ENCODE results near the gene PARP15.
"Not testable (repeated sequence)": the region's sequence is repeated elsewhere in the genome, so short reads cannot be mapped to it uniquely, and the experiment has no call there.

The PARP15 gene

DNA sequence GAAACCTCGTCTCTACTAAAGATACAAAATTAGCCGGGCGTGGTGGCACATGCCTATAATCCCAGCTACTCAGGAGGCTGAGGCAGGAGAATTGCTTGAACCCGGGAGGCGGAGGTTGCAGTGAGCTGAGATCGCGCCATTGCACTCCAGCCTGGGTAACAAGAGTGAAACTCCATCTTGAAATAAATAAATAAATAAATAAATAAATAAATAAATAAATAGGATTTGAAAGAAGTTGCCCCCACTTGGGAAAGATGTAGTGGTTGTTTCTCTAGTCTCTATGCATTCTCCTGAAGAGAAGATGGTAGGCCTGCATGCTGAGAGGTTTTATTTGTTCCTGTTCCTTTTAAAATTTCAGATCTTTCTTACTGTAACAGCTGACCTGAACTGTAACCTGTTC, 9.3 kb upstream of the PARP15 start:
- in situ Hi-C loops (cut with MboI; ENCODE audit: low pct_unique_long_range_greater_than_20kb, low sequenced_read_pairs); DNase-seq: not testable (repeated sequence)

GRCh38 chr3:122568755-122569154, 8.7 kb upstream of the PARP15 start:
- in situ Hi-C loops (cut with MboI; ENCODE audit: low pct_unique_long_range_greater_than_20kb, low sequenced_read_pairs) = no loop called here
- no peak for DNase-seq

- in situ Hi-C loops (cut with MboI; ENCODE audit: low pct_unique_long_range_greater_than_20kb, low sequenced_read_pairs) = no loop called here
- peak; percentile 75 for DNase-seq
Observed at GRCh38 chr3:122572940-122573412, 4.5 kb upstream of the PARP15 start.

DNA sequence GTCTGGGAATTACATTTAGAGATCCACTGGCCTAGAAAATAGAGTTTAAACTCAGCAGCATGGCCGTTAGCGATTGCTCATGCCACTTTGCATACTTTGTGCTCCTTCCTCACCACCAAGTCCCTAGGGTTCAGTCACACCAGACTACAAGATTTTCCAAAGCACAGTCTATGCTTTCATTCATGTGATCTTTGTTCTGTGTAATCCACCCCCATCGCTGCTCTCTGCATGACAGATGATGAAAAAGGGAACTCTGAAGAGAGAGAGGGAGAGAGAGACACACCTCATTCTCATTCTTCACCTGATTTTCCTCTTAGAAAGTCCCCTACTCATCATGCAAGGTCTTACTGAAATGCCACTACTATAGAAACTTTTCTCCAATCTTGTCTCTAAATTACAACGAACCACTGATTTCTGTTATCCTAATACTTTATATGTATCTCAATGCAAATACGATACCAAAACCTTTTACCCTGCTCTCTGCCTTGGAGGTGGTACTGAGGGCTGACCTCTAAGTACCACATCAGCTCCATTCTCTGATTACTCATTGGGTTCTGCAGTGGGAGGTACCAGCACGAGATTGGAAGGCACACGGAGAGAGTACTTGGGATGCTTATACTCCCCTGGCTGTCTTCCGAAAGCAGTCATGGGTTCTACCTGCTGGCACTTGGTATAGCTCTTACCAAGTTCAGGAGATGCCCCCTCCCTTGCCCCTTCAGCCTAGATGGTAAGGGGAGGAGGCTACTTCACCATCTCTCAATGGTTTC, 1.1 kb upstream of the PARP15 start:
- in situ Hi-C loops (cut with MboI; ENCODE audit: low pct_unique_long_range_greater_than_20kb, low sequenced_read_pairs) = no loop called here
- DNase-seq = peak; percentile 32

DNA sequence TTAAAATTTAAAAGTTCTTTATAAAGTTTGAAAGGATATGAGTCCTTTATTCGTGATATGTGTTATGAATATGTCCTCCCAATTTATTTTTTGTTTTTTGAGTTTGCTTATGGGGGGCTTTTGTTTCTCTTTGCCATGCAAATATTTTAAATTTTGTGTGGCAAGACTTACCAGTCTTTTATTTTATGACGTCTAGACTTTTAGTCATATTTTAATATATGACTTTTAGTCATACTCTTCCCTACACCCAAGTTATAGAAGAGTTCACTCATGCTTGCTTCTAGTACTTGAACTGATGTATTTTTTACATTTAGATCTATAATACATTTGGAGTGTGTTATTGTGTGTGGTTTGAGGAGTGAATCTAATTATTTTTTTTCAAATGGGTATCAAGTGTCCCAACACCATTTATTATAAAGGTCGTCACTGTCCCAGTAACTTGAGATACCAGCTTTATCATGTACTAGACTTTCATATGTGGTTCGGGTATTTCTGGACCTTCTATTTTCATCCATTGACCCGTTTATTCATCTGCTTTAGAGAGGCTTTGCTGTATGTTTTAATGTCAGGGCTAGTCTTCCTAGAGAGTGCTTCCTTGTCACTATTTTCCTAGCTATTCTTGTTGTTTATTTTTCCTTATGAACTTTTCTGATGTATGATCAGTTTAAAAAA, 755 bp downstream of the PARP15 start:
- no peak for DNase-seq
- in situ Hi-C loops (cut with MboI; ENCODE audit: low pct_unique_long_range_greater_than_20kb, low sequenced_read_pairs) = no loop called here

DNA sequence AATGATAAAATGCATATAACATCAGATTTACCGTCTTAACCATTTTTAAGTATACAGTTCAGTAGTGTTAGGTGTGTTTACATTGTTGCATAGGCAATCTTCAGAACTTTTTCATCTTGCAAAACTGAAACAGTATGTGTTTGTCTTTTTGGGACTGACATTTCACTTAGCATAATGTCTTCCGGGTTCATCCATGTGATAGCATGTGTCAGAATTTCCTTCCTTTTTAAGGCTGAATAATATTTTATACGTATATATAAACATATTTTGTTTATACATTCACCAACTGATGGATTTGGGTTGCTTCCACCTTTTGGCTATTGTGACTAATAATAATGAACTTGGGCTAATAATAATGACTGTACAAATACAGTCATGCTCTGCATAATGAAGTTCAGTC, 3.0 kb downstream of the PARP15 start:
- in situ Hi-C loops (cut with MboI; ENCODE audit: low pct_unique_long_range_greater_than_20kb, low sequenced_read_pairs) = no loop called here
- no peak for DNase-seq

DNA sequence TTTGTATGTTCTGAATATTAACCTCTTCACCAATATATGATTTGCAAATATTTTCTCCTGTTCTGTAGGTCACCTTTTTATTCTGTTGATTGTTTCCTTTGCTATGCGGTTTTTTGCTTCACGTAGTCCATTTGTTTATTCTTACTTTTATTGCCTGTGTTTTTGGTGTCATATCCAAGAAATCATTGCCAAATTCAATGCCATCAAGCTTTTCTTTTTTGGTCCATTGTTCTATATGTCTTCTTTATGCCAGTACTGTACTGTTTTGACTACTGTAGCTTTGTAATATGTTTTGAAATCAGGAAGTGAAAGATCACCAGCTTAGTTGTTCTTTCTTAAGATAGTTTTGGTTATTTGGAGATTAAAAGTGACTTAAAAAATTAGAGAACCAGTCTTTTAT, 4.2 kb downstream of the PARP15 start:
- DNase-seq = no peak
- in situ Hi-C loops (cut with MboI; ENCODE audit: low pct_unique_long_range_greater_than_20kb, low sequenced_read_pairs) = no loop called here

GRCh38 chr3:122582390-122582789, 4.9 kb downstream of the PARP15 start:
- DNase-seq = no peak
- in situ Hi-C loops (cut with MboI; ENCODE audit: low pct_unique_long_range_greater_than_20kb, low sequenced_read_pairs) = no loop called here

DNA sequence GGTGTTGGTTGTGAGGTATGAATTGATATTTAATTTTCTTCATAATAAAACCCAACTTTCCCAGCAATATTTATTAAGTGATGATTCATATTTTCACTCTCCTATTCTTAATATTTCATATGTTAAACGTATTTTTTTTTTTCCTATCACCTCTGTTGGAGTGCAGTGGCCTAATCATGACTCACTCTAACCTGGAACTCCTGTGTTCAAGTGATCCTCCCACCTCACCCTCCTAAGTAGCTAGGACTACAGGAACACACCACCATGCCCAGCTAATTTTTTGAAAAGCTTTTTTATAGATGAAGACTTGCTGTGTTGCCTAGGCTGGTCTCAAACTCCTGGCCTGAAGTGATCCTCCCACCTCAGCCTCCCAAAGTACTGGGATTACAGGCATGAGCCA, 8.6 kb downstream of the PARP15 start:
- DNase-seq = no peak
- in situ Hi-C loops (cut with MboI; ENCODE audit: low pct_unique_long_range_greater_than_20kb, low sequenced_read_pairs) = no loop called here

- DNase-seq = no peak
- in situ Hi-C loops (cut with MboI; ENCODE audit: low pct_unique_long_range_greater_than_20kb, low sequenced_read_pairs) = no loop called here
Observed at GRCh38 chr3:122586773-122587485, 9.5 kb downstream of the PARP15 start.

- in situ Hi-C loops (cut with MboI; ENCODE audit: low pct_unique_long_range_greater_than_20kb, low sequenced_read_pairs) = no loop called here
- DNase-seq = no peak
Observed at GRCh38 chr3:122587572-122587971, 10.1 kb downstream of the PARP15 start.

GRCh38 chr3:122589297-122589696, 11.8 kb downstream of the PARP15 start:
- DNase-seq = no peak
- in situ Hi-C loops (cut with MboI; ENCODE audit: low pct_unique_long_range_greater_than_20kb, low sequenced_read_pairs) = no loop called here

- no peak for DNase-seq
- in situ Hi-C loops (cut with MboI; ENCODE audit: low pct_unique_long_range_greater_than_20kb, low sequenced_read_pairs) = no loop called here
Observed at GRCh38 chr3:122590610-122591009, 13.2 kb downstream of the PARP15 start.

DNA sequence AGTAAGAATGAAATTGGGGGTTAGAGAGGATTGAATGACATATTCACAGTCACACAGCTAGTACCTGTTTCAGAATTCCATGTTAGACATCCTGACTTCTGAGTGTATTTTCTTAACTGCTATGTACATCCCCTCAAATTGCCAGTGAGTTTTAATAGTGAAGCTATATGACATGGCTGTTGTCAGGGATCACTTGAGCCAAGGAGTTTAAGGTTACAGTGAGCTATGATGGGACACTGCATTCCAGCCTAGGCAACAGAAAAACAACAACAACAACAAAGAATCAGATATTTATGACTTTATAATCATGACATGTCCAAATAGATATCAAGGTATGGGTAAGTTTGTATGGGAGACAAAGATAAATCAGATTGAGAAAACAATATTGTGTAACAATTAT, 16.6 kb downstream of the PARP15 start:
- DNase-seq = no peak
- in situ Hi-C loops (cut with MboI; ENCODE audit: low pct_unique_long_range_greater_than_20kb, low sequenced_read_pairs) = no loop called here

DNA sequence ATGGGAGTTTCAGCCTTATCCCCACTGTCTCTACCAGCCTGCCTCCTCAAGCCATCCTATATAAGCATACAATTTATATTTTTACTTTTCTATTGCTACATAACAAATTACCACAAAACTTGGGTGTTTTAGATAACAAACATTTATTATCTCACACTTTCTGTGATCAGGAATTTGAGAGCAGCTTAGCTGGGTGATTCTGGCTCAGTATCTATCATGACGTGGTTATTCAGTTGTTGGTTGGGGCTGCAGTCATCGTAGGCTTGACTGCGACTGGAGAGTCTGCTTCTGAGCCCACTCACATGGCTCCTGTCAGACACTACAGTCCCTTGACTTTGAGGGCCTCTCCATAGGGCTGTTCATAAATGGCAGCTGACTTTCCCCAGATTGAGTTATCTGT, 20.7 kb downstream of the PARP15 start:
- in situ Hi-C loops (cut with MboI; ENCODE audit: low pct_unique_long_range_greater_than_20kb, low sequenced_read_pairs) = no loop called here
- no peak for DNase-seq

DNA sequence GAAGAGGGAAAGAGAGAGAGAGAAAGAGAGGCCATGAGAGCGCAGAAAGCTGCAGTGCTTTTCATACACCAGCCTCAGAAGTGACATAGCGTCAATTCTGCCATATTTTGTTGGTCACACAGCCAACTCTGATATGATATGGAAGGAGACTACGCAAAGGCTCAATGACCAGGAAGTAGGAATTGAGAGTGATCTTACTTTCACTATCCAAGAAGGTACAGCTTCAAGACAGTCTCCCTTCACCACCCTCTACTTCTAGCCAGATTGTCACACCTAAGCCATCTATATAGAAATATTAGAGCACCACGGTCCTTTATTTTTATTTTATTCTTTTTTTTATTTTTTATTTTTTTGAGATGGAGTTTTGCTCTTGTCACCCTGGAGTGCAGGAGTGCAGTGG, 21.1 kb downstream of the PARP15 start:
- in situ Hi-C loops (cut with MboI; ENCODE audit: low pct_unique_long_range_greater_than_20kb, low sequenced_read_pairs) = no loop called here
- DNase-seq = no peak

GRCh38 chr3:122602011-122602710, 24.7 kb downstream of the PARP15 start:
- in situ Hi-C loops (cut with MboI; ENCODE audit: low pct_unique_long_range_greater_than_20kb, low sequenced_read_pairs) = no loop called here

GRCh38 chr3:122603056-122603455, 25.6 kb downstream of the PARP15 start:
- no peak for DNase-seq
- in situ Hi-C loops (cut with MboI; ENCODE audit: low pct_unique_long_range_greater_than_20kb, low sequenced_read_pairs) = no loop called here

More at GRCh38 chr3:122602011-122602710, 24.7 kb downstream of the PARP15 start:
- DNase-seq = no peak

DNA sequence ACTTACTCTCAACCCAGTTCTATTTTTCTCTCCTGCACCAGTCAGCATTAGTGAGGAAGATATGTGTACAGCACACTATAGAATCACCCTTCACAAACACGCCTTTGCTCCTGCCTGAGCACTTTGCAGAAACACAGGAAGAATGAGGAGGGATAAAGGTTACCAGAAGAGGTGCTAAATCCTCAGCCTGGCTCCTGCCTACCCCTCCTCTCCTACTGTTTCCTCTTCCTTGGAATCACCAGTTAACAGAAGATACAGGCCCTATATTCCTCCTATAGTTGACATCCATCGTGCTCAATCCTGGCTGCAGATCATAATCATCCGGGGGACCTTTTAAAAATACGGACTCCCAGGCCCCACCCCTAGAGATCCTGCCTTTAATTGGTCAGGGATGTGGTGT, 28.9 kb downstream of the PARP15 start:
- in situ Hi-C loops (cut with MboI; ENCODE audit: low pct_unique_long_range_greater_than_20kb, low sequenced_read_pairs) = no loop called here
- DNase-seq = no peak

GRCh38 chr3:122608916-122609315, 31.5 kb downstream of the PARP15 start:
- no peak for DNase-seq
- in situ Hi-C loops (cut with MboI; ENCODE audit: low pct_unique_long_range_greater_than_20kb, low sequenced_read_pairs) = no loop called here
